HG02763 (cell line): ENCODE results near the gene XPNPEP1.
"Not testable (repeated sequence)": the region's sequence is repeated elsewhere in the genome, so short reads cannot be mapped to it uniquely, and the experiment has no call there.

ENCODE experiments used
- ATAC-seq: cut with Tn5 transposase; IDR thresholded peaks from one replicate; pipeline ENCODE4 v1.9.1; 2021; ENCODE audit warnings: mild to moderate bottlenecking, moderate library complexity; ENCODE audit not compliant: unreplicated experiment

XPNPEP1 gene

GRCh38 chr10:109924967-109925620 is 1.8 kb upstream of the XPNPEP1 start:
- no peak for ATAC-seq

DNA sequence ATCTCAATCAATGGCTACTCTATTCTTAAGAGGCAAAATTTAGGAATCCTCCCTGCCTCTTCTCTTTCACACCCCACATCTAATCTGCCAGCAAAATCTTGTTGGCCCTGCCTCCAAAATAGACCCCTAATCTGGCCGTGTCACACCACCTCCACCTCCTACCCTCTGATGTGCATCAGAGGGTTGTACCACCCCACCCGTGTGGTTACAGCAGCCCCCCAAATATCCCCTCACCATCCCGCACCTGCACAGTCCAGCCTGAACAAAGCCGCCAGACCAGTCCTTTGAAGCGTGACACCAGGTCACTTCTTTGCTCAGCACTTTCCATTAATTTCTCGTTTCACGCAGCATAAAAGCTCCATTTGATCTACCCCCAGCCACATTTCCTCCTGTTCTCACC is 776 bp upstream of the XPNPEP1 start:
- ATAC-seq, result no peak

- no peak for ATAC-seq
Observed at GRCh38 chr10:109922358-109922975, 844 bp downstream of the XPNPEP1 start.

DNA sequence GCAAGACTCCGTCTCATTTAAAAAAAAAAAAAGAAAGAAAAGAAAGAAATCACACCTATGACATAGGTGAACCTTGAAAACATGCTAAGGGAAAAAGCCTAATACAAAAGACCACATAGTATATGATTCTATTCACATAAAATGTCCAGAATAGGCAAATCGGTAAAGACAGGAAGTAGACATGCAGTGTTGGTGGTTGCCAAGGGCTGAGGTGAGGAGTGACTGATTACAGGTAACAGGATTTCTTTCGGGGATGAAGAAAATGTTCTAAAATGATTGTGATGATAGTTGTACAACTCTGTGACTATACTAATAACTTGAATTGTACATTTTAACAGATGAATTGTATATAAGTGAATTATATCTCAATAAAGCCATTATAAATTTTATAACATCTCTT is 3.3 kb downstream of the XPNPEP1 start:
- no peak for ATAC-seq

DNA sequence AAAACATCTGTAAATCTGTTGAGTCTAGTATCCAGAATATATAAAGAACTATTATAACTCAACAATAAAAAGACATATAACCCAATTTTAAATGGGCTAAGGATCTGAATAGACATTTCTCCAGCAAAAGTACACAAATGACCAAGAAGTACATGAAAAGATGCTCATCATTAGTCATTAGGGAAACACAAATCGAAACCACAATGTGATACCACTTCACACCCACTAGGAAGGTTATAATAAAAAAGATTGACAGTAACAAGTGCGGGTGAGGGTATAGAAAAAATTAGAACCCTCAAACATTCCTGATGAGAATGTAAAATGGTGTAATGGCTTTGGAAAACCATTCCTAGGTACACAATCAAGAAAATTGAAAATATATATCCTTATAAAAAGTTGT is 4.1 kb downstream of the XPNPEP1 start:
- ATAC-seq, result no peak

GRCh38 chr10:109918707-109919106 is 4.6 kb downstream of the XPNPEP1 start:
- not testable (repeated sequence) for ATAC-seq

DNA sequence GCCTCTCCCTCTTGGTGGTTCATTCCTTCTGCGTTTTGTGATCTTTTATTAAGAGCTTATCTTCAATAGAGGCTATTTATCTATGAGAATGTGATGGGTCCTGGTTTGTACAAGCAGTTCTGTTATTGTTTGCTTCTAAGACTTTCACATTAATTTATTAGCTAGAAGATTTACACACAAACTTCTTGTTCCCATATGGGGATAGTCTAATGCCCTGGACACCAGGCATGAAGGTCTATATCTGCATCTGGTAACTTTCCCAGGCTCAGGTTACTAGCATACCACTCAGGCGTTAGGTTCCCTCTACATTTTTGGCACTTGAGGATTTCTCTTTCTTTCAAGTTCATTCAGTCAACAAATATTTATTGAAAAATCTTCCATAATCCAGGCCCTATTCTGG is 7.7 kb downstream of the XPNPEP1 start:
- no peak for ATAC-seq

DNA sequence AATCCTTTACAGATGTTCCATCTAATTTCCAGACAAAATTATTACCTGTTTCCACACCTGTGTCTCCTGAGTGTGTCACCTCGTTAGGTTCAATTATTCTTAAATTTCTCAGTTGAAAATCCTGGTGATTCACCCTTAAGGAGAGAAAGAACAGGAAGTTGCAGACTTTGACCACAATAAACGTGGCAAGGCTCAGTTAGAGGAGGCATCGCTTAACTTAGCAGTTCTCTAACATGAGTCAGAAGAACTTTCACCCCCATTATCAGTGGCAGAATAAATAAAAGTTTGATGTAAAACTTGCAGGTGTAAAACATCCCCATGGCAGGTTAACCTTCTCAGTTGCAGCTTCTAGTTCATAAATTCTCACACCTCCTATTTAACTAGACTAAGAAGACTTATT is 8.3 kb downstream of the XPNPEP1 start:
- no peak for ATAC-seq

DNA sequence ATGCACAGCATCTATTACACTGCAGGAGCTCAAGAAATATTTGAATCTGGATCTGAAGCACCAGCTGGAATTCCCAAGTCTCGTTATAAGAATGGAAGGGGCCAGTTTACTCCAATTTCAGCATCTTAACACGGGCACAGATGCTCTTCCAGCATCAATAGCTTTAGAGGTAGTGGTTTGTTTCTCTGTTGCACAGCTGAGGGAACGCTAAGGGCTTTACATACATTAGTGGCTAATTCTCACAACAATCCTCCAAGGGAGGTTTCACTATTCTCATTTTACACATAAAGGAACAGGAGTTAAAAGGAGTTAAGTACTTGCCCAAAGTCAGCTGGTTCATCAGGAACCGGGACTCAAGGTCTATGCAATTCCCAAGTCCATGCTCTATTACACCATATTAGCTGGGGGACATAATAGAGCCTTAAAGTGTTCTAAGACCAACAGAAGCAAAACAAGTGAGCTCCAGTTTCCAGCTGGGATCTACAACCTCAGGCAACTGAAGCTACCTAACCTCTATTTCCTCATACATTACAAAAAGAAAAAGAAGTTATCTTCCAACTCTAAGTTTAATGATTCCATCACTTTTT is 9.9 kb downstream of the XPNPEP1 start:
- ATAC-seq, result no peak

GRCh38 chr10:109912335-109913281 is 10.7 kb downstream of the XPNPEP1 start:
- ATAC-seq, result peak; percentile 87

GRCh38 chr10:109911903-109912302 is 11.4 kb downstream of the XPNPEP1 start:
- no peak for ATAC-seq

DNA sequence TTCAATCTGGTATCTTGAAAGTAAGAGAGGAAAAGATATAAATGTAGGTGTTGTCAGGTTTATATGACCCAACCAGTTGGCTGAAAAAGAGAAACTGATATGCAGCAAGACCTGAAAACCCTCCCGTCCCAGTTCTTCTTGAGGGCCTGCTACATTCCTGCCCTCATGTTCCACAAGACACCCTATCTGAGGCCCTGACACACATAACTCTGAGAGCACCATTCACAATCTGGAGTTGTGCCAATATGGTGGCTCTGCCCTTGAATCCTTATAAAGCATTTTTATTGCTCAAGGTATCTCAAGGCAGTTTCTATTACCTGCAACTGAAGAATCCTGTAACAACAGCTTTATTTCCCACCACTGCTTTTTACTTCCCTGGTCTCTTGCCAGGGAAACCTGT is 17.0 kb downstream of the XPNPEP1 start:
- no peak for ATAC-seq

DNA sequence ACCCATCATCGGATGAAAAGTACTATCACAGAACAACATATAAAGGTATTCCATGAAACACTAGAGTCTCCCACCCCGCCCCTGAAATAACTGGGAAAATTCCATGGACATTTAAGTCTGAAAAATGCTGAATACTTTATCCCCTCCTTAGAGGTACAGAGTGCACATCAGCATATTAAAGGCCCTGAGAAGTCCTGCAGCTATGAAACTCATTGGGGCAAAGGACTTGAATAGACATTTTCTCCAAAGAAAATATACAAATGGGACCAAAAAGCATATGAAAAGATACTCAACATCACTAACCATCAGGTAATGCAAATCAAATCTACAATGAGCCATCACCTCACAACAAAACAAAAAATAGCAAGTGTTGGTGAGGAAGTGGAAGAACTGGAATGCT is 18.9 kb downstream of the XPNPEP1 start:
- ATAC-seq, result no peak

GRCh38 chr10:109902992-109903947 is 20.0 kb downstream of the XPNPEP1 start:
- no peak for ATAC-seq

DNA sequence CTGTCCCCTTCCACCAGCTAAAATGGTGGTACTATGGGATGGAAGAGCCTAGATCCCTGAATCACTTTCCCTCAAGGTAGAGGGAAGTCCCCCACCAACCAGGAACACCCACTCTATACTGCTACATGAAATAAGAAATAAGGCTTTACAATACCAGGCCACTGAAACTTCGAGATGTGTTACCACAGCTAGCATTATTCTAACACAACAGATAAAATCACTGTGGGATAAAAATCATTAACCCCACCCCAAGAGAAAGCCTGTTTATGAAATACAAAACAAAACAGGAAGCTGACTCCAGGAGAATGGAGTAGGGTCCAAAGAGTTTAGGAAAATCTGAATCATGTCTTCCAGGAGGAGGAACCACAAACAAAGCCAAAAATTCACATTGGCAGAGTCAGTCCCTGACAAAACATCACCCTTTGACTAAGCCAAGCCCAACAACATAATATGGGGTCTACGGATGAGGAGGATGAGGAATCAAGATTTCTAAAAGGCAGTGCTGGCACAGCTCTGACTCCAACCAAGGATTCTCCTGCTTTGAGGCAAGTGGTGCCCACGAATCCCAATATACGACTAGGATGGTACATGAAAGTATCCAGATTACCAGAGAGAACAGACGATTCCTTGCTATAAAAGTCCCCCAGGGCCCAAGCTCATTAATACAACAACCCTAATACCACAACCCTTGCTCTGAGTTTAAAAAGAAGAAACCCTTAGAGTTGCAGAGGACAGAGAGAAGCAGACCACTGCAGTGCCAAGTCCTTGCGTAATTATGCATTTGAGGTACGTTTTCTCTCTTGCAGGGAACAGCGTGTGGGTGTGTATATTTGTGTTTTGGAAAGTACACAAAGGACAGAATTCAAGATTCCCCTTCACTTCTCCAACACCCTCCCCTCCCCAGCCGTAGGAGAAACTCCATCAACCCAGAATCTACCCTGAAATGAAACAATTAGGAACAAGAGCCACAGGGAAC is 23.7 kb downstream of the XPNPEP1 start:
- no peak for ATAC-seq

GRCh38 chr10:109898666-109899355 is 24.5 kb downstream of the XPNPEP1 start:
- ATAC-seq, result no peak

GRCh38 chr10:109898007-109898406 is 25.3 kb downstream of the XPNPEP1 start:
- no peak for ATAC-seq

GRCh38 chr10:109895848-109896247 is 27.5 kb downstream of the XPNPEP1 start:
- ATAC-seq, result no peak
